Activated T-helper 2 cell treated with anti-CD3 and anti-CD28 coated beads, Interferon-gamma antibody, Interleukin-2, Interleukin-4, amounts not matched to agents 10 μg/mL and 5 μg/mL and 100 μg/mL, durations not matched to agents 14 hours and 24 hours and 36 hours (primary cell): Measurements from ENCODE around the gene TGM6. TPM values are rescaled to one million over a fixed set of nuclear protein-coding genes. Genes with fewer than 3 reads are reported as not detected.

Experiments
- DNase-seq: peaks from one replicate; pipeline ENCODE4 v3.0.0; 2021; ENCODE audit warnings: low spot score
- H3K27ac Mint-ChIP-seq: one replicate; pipeline ENCODE4 v1.8.0; 2021; ENCODE audit warnings: mixed read lengths
- H3K27me3 Mint-ChIP-seq: one replicate; pipeline ENCODE4 v1.8.0; 2021; ENCODE audit warnings: low read depth, mixed read lengths
- H3K36me3 Mint-ChIP-seq: one replicate; pipeline ENCODE4 v1.8.0; 2021; ENCODE audit warnings: low read depth, mixed read lengths
- H3K4me1 Mint-ChIP-seq: one replicate; pipeline ENCODE4 v1.8.0; 2021; ENCODE audit warnings: low read depth, mixed read lengths
- H3K4me3 Mint-ChIP-seq: one replicate; pipeline ENCODE4 v1.8.0; 2021; ENCODE audit warnings: low read depth, mild to moderate bottlenecking, moderate library complexity, mixed read lengths
- H3K9me3 Mint-ChIP-seq: one replicate; pipeline ENCODE4 v1.8.0; 2021; ENCODE audit warnings: mixed read lengths
- intact Hi-C: fragments of 100-400 bp; cut with micrococcal nuclease; formaldehyde crosslinking; loops from one replicate; pipeline ENCODE4 v1.15.1; 2023
- total RNA-seq: library from RNA; stranded (reverse); gene quantifications from 2 replicates; pipeline ENCODE4 v1.2.3, GENCODE V29; 2022

TGM6 gene
- total RNA-seq, 1 donor from 2014 or later = not detected

GRCh38 chr20:2451939-2452732 lies 71.4 kb downstream of the TGM6 start:
- intact Hi-C loops = loop anchor here (5.0 kb wide), 1 partner anchor 245 kb away; no protein-coding TSS in a partner anchor
- H3K27me3 Mint-ChIP-seq = no peaks in the 10 kb centered on the region
- DNase-seq = peak; percentile 50
- H3K27ac Mint-ChIP-seq = no peak overlapping the region
- H3K9me3 Mint-ChIP-seq = no peaks in the 10 kb centered on the region
- H3K4me1 Mint-ChIP-seq = peaks cover 29% of the 10 kb centered on the region
- H3K36me3 Mint-ChIP-seq = peaks cover 3% of the 10 kb centered on the region
- H3K4me3 Mint-ChIP-seq = no peak overlapping the region

GRCh38 chr20:2453792-2454191 lies 73.1 kb downstream of the TGM6 start:
- H3K4me1 Mint-ChIP-seq = peaks cover 31% of the 10 kb centered on the region
- intact Hi-C loops = loop anchor here (1.0 to 5.0 kb wide), 3 partner anchors 66 to 246 kb away; no protein-coding TSS in a partner anchor
- H3K4me3 Mint-ChIP-seq = no peak overlapping the region
- no peak overlapping the region for H3K27ac Mint-ChIP-seq
- DNase-seq = no peak
- no peaks in the 10 kb centered on the region for H3K9me3 Mint-ChIP-seq
- H3K36me3 Mint-ChIP-seq = peaks cover 11% of the 10 kb centered on the region
- H3K27me3 Mint-ChIP-seq = no peaks in the 10 kb centered on the region

DNA sequence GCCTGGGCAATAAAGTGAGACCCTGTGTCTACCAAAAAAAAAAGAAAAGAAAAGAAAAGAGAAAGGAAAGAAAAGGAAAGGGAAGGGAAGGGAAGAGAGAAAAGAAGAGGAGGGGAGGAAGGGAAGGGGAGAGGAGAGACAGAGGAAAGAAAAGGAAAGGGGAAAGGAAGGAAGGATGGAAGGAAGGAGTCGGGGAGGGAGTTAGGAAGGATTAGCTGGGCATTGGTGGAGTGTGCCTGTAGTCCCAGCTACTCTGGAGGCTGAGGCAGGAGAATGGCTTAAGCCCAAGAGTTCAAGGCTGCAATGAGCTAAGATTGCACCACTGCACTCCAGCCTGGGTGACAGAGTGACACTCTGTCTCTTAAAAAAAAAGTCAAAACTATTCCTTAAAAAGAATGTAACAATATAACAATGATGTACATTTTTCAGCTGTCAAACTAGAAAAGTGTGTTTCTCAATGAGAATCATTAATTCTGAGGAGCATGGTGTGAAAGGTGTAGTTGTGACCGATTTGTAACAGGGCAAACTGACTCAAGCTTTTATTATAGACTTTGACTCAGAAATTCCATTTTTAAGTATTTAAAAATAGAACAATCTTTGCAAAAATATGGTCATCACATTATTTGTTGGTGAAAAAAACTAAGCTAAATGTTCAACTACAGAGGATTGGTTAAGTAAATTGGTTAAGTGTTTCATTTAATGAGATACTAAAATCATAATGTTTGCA lies 75.2 kb downstream of the TGM6 start:
- H3K27me3 Mint-ChIP-seq = no peaks in the 10 kb centered on the region
- H3K4me1 Mint-ChIP-seq = peaks cover 17% of the 10 kb centered on the region
- H3K9me3 Mint-ChIP-seq = no peaks in the 10 kb centered on the region
- intact Hi-C loops = no loop called here
- no peak for DNase-seq
- H3K4me3 Mint-ChIP-seq = no peak overlapping the region
- peaks cover 32% of the 10 kb centered on the region for H3K36me3 Mint-ChIP-seq
- no peak overlapping the region for H3K27ac Mint-ChIP-seq

GRCh38 chr20:2458919-2459499 lies 78.3 kb downstream of the TGM6 start:
- no peaks in the 10 kb centered on the region for H3K9me3 Mint-ChIP-seq
- H3K4me1 Mint-ChIP-seq = peaks cover 21% of the 10 kb centered on the region
- H3K27me3 Mint-ChIP-seq = no peaks in the 10 kb centered on the region
- no peak overlapping the region for H3K4me3 Mint-ChIP-seq
- H3K36me3 Mint-ChIP-seq = peaks cover 63% of the 10 kb centered on the region
- H3K27ac Mint-ChIP-seq = no peak overlapping the region
- intact Hi-C loops = no loop called here
- DNase-seq = no peak

DNA sequence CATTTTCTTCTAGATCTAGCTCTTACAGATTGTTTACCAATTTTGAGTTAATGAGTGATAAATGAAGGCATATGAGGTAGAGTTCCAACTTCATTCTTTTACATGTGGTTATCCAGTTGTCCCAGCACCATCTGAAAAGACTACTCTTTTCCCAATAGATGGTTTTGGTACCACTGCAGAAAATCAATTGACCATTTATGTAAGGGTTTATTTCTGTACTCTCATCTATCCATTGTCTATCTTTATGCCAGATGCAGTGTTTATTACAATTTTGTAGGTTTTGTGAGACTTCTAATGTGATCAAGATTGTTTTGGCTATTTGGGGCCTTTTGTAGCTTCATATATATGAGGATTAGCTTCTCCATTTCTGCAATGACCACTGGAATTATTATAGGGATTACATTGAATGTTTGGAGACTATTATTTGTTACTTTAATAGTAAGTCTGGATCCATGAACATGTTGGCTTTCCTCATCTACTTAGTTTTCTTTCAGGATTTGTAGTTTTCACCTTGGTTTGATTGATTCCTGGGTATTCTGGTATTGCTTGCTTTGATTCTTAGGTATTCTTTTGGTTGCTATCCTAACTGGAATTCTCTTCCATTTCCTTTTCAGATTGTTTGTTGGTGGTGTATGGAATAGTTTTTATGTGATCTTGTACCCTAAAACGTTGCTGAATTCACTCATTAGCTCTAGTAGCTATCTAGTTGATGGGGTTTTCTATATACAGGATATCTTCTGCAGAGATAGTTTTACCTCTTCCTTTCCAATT lies 79.5 kb downstream of the TGM6 start:
- Mint-ChIP-seq H3K9me3 (no peaks in the 10 kb centered on the region), H3K4me1 (peaks cover 21% of the 10 kb centered on the region), H3K27me3 (no peaks in the 10 kb centered on the region), H3K4me3 (no peak overlapping the region), H3K36me3 (peaks cover 74% of the 10 kb centered on the region), H3K27ac (no peak overlapping the region)
- no peak for DNase-seq
- intact Hi-C loops = no loop called here

DNA sequence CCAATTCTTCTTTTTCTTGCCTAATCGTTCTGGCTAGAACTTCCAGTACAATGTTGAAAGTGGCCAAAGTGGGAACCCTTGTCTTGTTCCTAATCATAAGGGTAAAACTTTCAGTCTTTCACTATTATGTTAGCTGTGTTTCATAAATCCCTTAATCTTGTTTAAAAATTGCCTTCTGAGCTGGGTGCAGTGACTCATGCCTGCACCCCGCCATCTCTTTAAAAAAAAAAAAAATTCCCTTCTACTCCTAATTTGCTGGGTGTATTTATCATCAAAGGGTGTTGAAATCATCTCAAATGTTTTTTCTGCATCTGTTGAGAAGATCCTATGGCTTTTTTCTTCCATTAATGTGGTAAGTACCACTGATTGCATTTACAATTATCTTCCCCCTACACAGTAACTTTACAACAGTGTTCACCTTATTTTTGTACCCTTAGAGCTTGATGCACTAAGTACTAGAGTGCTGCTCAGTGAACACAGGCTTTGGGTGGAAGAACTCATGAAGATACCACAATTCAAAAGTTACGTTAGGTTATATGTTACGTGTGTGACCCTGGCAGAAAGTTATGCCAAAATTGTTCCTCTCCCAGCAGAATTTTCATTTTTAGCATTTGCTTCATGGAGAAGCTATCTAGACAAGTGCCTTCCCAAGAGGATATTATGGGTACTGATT lies 80.2 kb downstream of the TGM6 start:
- H3K9me3 Mint-ChIP-seq = no peaks in the 10 kb centered on the region
- intact Hi-C loops = no loop called here
- H3K36me3 Mint-ChIP-seq = peaks cover 81% of the 10 kb centered on the region
- H3K4me3 Mint-ChIP-seq = no peak overlapping the region
- H3K4me1 Mint-ChIP-seq = peaks cover 22% of the 10 kb centered on the region
- no peak for DNase-seq
- H3K27ac Mint-ChIP-seq = peak overlapping the region; percentile 5
- H3K27me3 Mint-ChIP-seq = no peaks in the 10 kb centered on the region

DNA sequence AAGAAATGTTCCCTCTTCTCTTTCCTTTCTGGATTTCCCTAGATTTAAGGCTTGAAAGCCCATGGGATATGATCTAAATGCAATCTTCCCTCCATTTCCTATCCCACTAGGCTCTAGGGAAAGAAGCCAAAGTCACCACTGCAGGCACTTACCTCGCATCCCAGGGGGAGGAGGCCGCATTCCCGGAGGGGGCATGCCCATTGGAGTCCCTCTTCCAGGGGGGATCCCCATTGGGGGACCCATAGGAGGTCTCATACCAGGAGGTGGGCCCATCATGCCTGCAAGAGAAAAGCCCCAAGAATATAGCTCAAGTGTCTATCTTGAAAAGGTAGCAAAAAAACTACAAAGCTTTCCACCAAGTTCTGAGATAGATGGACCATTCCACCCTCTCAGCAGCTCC lies 81.8 kb downstream of the TGM6 start:
- no peak for DNase-seq
- Mint-ChIP-seq H3K9me3 (no peaks in the 10 kb centered on the region), H3K27me3 (no peaks in the 10 kb centered on the region), H3K4me3 (no peak overlapping the region), H3K27ac (no peak overlapping the region), H3K4me1 (peaks cover 30% of the 10 kb centered on the region), H3K36me3 (peaks cover 95% of the 10 kb centered on the region)
- intact Hi-C loops = no loop called here

GRCh38 chr20:2463616-2464365 lies 83.1 kb downstream of the TGM6 start:
- Mint-ChIP-seq H3K27me3 (no peaks in the 10 kb centered on the region), H3K4me1 (peaks cover 40% of the 10 kb centered on the region), H3K27ac (no peak overlapping the region), H3K9me3 (no peaks in the 10 kb centered on the region), H3K36me3 (peaks cover 99% of the 10 kb centered on the region), H3K4me3 (no peak overlapping the region)
- no peak for DNase-seq
- intact Hi-C loops = no loop called here

- Mint-ChIP-seq H3K27ac (no peak overlapping the region), H3K27me3 (no peaks in the 10 kb centered on the region), H3K9me3 (no peaks in the 10 kb centered on the region), H3K4me3 (no peak overlapping the region), H3K36me3 (peaks cover 100% of the 10 kb centered on the region), H3K4me1 (peaks cover 48% of the 10 kb centered on the region)
- no peak for DNase-seq
- intact Hi-C loops = no loop called here
Observed at GRCh38 chr20:2465100-2465499, 84.4 kb downstream of the TGM6 start.

GRCh38 chr20:2467412-2467811 lies 86.7 kb downstream of the TGM6 start:
- Mint-ChIP-seq H3K4me3 (peak overlapping the region; percentile 92), H3K9me3 (no peaks in the 10 kb centered on the region), H3K27me3 (no peaks in the 10 kb centered on the region), H3K4me1 (peaks cover 51% of the 10 kb centered on the region), H3K27ac (peak overlapping the region; percentile 52), H3K36me3 (peaks cover 94% of the 10 kb centered on the region)
- intact Hi-C loops = no loop called here
- DNase-seq = no peak

GRCh38 chr20:2468581-2469407 lies 88.1 kb downstream of the TGM6 start:
- no peak for DNase-seq
- Mint-ChIP-seq H3K4me1 (peaks cover 52% of the 10 kb centered on the region), H3K4me3 (peak overlapping the region; percentile 92), H3K27ac (peak overlapping the region; percentile 68), H3K9me3 (no peaks in the 10 kb centered on the region), H3K36me3 (peaks cover 87% of the 10 kb centered on the region), H3K27me3 (no peaks in the 10 kb centered on the region)
- intact Hi-C loops = no loop called here
